Ovary (tissue), 10 donors: Measurements from ENCODE around the gene ARHGDIA. TPM values are rescaled to one million over a fixed set of nuclear protein-coding genes. Genes with fewer than 3 reads are reported as not detected.
"Not testable (repeated sequence)": the region's sequence is repeated elsewhere in the genome, so short reads cannot be mapped to it uniquely, and the experiment has no call there.

ENCODE experiments used
- DNase-seq, 5 donors: peaks; one replicate each; pipeline ENCODE4 v3.0.0-alpha.2; 2019 to 2020
- H3K27ac ChIP-seq, 2 donors: fragments of 200-600 bp; one replicate each; pipeline versions ENCODE4 v1.5.1 to v1.8.0; 2019 to 2022
- H3K27me3 ChIP-seq: fragments of 200-600 bp; one replicate; pipeline ENCODE4 v1.8.0; 2022
- H3K36me3 ChIP-seq: fragments of 200-600 bp; sonication (generic); one replicate; pipeline ENCODE4 v1.5.1; 2019
- H3K4me1 ChIP-seq: one replicate; pipeline ENCODE4 v1.8.1; 2013; ENCODE audit warnings: mild to moderate bottlenecking, moderate library complexity; ENCODE audit not compliant: insufficient read depth
- H3K4me3 ChIP-seq: fragments of 200-600 bp; sonication (generic); one replicate; pipeline ENCODE4 v1.5.1; 2017
- H3K9me3 ChIP-seq, 2 donors: fragments of 200-600 bp in 1 of 2; sonication (generic) in 1 of 2; one replicate each; pipeline versions ENCODE4 v1.5.1 to v1.8.1; 2013 to 2019; ENCODE audit warnings: mild to moderate bottlenecking in 1 of 2, moderate library complexity in 1 of 2
- EP300 ChIP-seq: sonication (generic); formaldehyde crosslinking; IDR thresholded peaks from one replicate; pipeline ENCODE4 v1.6.1; 2017; ENCODE audit warnings: antibody characterized with exemption
- POLR2A ChIP-seq: fragments of 450-650 bp; IDR thresholded peaks from one replicate; pipeline ENCODE4 v1.6.1; 2017; ENCODE audit warnings: antibody characterized with exemption, mild to moderate bottlenecking, moderate library complexity
- WGBS, 3 donors: extraction: QIAGEN DNeasy Blood & Tissue Kit in 1 of 3; methylation state at CpG; one replicate each; pipeline versions ENCODE4 v1.1.5 to v1.1.7; 2013 to 2017; 5-methylcytosine and 5-hydroxymethylcytosine counted together
- intact Hi-C, 4 donors: fragments of 100-400 bp; cut with DNase I; formaldehyde crosslinking; loops; one replicate each; pipeline versions ENCODE4 v1.11.0 to v1.15.1; 2022 to 2023
- long read RNA-seq, 3 donors: library from polyadenylated mRNA in 2 of 3; unstranded in 2 of 3; transcript quantifications; one replicate each; pipeline ENCODE4 v2.0.0 and lab custom pipeline, GENCODE V29; 2021 to 2026
- polyA plus RNA-seq, 2 donors: library from polyadenylated mRNA; stranded (reverse); fragments of 200-250 nt in 1 of 2; fragments of 350-450 nt in 1 of 2; fragmentation: Illumina TruSeq in 1 of 2; extraction: RNeasy Lipid Tissue Mini Kit (QIAGEN cat#74804) in 1 of 2; gene quantifications; one replicate each; pipeline ENCODE4 v1.2.3, GENCODE V29; 2013 to 2014
- total RNA-seq, 7 donors: library from RNA; depleted of rRNA in 2 of 7; stranded (reverse); fragments of >200 nt in 2 of 7; fragmentation: NEBNext Ultra II Directional in 3 of 7; extraction: Animal tissue kit (Norgen Biotek cat#: 25700) in 3 of 7; gene quantifications; one replicate each; pipeline versions ENCODE4 v1.1.0 to v1.2.4, GENCODE V29; 2016 to 2023
- TF ChIP-seq, protein P1 (sequence below), 3 donors: fragments of 450-650 bp in 2 of 3; fragments of 200-600 bp in 1 of 3; IDR thresholded peaks; one replicate each; pipeline versions ENCODE4 v1.5.1 to v1.8.0; 2016 to 2022; ENCODE audit warnings: antibody characterized with exemption in 3 of 3, mild to moderate bottlenecking in 1 of 3
- donor health status: DM: no; HTN: no; CAD: no; lungs with moderate emphysema.
- donor health status: DM: no; HTN: no; CAD: no.
- donor health status: Bipolar disorder and iron deficiency.
- donor health status: DM: yes; HTN: yes; CAD: no.
- donor health status: DM: no; HTN: no; CAD: no.
- donor health status: DM: yes; HTN: yes; CAD: no.

ARHGDIA gene
- total RNA-seq (100 to 1,000 TPM in 6 of 7 donors, 10 to 100 TPM in 1; 52.0 to 455 (median 318) TPM), polyA plus RNA-seq (100 to 1,000 TPM in 1 of 2 donors, 10 to 100 TPM in 1; 65.8 to 158 TPM)
- long read RNA-seq, donor 1, transcript ARHGDIA-201 (6 exons, 1,906 nt), result major isoform, 54 of 97 reads
- long read RNA-seq, donor 1, partial matches to known transcripts, result 4 of 97 reads
- long read RNA-seq, donor 1, other reads (novel, unspliced or antisense), result 35 of 97 reads
- long read RNA-seq, donor 2, transcript ARHGDIA-201 (6 exons, 1,906 nt), result major isoform, 50 of 62 reads
- long read RNA-seq, donor 2, transcript ARHGDIA-207 (5 exons, 1,201 nt), result minor isoform, 7 of 62 reads
- long read RNA-seq, donor 2, partial matches to known transcripts, result 0 of 62 reads
- long read RNA-seq, donor 2, other reads (novel, unspliced or antisense), result 0 of 62 reads
- long read RNA-seq, donor 3, transcript ARHGDIA-217 (7 exons, 886 nt), result minor isoform, 5 of 199 reads
- long read RNA-seq, donor 3, transcript ARHGDIA-201 (6 exons, 1,906 nt), result major isoform, 121 of 199 reads
- long read RNA-seq, donor 3, transcript ARHGDIA-207 (5 exons, 1,201 nt), result minor isoform, 13 of 199 reads
- long read RNA-seq, donor 3, partial matches to known transcripts, result 7 of 199 reads
- long read RNA-seq, donor 3, other reads (novel, unspliced or antisense), result 47 of 199 reads

DNA sequence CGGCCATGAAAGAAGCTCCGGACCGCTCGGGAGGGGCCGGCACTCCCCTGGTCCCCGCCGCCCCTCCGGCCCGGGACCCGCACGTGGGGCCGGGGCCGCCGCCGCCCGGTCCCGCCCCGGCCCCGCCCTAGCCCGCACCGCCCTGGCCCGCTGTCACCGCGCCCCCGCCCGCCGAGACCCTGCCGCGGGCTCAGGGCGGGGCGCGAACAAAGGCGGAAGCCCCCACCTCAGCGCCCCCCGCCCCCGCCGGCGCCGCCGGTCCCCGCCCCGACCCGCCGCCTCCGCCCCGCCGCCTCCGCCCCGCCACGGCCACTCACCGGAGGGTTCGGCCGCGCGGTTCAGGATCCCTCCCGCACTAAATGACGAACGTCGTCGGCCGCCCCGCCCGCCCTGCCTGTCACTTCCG lies at the start of gene ARHGDIA:
Gene ARHGDIA (minus strand): TSS at position 357 of the 406 bp plus-strand sequence. CDS start 1,407 bp downstream, outside the sequence.
- DNase-seq, result no peak
- Histone ChIP-seq H3K27me3 (no peaks in the 10 kb centered on the region), H3K4me3 (peak within 1 kb of the TSS; percentile 90), H3K36me3 (no peaks in the 10 kb centered on the region), H3K27ac (peak within 1 kb of the TSS; percentile 87 to 95), H3K9me3 (no peaks in the 10 kb centered on the region), H3K4me1 (peaks cover 12% of the 10 kb centered on the region)
- 0 to 1% methylated on average over 6 to 64 of the region's 64 CpGs; no CpG with 5 or more reads in 1 of the 3 donors for WGBS, 3 donors
- TF ChIP-seq, protein P1, sequence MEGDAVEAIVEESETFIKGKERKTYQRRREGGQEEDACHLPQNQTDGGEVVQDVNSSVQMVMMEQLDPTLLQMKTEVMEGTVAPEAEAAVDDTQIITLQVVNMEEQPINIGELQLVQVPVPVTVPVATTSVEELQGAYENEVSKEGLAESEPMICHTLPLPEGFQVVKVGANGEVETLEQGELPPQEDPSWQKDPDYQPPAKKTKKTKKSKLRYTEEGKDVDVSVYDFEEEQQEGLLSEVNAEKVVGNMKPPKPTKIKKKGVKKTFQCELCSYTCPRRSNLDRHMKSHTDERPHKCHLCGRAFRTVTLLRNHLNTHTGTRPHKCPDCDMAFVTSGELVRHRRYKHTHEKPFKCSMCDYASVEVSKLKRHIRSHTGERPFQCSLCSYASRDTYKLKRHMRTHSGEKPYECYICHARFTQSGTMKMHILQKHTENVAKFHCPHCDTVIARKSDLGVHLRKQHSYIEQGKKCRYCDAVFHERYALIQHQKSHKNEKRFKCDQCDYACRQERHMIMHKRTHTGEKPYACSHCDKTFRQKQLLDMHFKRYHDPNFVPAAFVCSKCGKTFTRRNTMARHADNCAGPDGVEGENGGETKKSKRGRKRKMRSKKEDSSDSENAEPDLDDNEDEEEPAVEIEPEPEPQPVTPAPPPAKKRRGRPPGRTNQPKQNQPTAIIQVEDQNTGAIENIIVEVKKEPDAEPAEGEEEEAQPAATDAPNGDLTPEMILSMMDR (IDR thresholded peaks at IDR 0.05), result no peak
- TF ChIP-seq EP300 (no peak), POLR2A (no peak)
- intact Hi-C loops, result no loop called here

DNA sequence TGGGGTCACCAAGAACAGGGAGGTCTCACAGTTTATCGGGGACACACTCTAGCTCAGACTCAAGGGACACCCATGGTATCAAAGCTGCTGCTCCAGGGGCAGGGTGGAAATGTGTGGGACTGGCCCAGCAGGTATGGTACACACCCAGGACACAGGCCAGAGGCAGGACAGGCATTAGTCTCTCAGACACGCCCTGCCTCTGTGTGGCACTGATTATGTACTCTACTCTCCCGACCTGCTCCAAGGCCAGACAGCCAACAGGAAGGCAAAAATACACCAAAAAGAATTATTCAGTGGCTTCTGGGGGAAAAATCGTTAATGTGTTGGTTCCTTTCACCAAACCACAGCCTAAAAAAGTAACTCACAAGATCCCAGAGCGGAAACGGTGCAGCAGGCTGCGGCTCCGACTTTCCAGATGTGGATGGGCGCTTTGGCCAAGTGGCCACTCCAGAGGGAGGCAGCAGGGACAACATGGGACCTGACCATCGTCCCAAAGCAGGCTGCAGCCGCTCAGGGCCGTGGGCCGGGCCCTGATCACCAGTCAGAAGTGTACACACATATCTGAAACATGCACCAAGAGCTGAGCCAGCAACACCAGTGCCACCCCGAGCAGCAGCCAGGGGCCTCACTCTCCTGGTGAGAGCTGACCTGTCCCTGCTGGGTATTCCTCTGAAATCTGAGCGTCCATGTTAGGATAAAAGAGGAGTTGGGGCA lies 47.9 kb upstream of the ARHGDIA start:
- TF ChIP-seq, protein P1 (IDR thresholded peaks at IDR 0.05), result no peak
- no peak for TF ChIP-seq POLR2A
- no peak for TF ChIP-seq EP300
- DNase-seq, result no peak
- no peaks in the 10 kb centered on the region for H3K27me3 ChIP-seq
- H3K4me3 ChIP-seq, result no peak overlapping the region
- WGBS, 3 donors, result 82 to 83% (median 82%) methylated on average over 14 to 15 of the region's 15 CpGs
- no peaks in the 10 kb centered on the region for H3K9me3 ChIP-seq
- H3K27ac ChIP-seq, result no peak overlapping the region
- intact Hi-C loops, result no loop called here
- no peaks in the 10 kb centered on the region for H3K36me3 ChIP-seq
- H3K4me1 ChIP-seq, result peaks cover 19% of the 10 kb centered on the region

DNA sequence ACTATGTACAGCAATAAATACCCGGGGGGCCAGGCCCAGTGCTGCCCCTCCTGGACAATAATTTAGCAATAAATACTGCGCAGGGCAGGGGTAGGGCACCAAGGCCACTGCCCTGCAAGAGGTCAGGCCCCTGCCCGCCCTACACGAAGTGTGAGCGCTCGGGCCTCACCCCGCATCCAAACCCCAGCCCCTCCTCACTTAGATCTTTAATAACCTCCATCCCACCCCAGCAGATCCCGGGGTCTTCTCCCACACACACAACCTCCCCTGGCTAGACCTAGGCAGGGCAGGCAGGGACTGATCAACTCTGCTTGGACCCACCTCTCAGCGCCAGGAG lies 47.2 kb upstream of the ARHGDIA start:
- DNase-seq, intact Hi-C loops, H3K27me3 ChIP-seq, H3K9me3 ChIP-seq, H3K27ac ChIP-seq, H3K36me3 ChIP-seq: not testable (repeated sequence)
- WGBS, 3 donors, result 29 to 34% (median 29%) methylated on average over 9 of the region's 9 CpGs
- Histone ChIP-seq H3K4me1 (peaks cover 14% of the 10 kb centered on the region), H3K4me3 (peak overlapping the region; percentile 67)

DNA sequence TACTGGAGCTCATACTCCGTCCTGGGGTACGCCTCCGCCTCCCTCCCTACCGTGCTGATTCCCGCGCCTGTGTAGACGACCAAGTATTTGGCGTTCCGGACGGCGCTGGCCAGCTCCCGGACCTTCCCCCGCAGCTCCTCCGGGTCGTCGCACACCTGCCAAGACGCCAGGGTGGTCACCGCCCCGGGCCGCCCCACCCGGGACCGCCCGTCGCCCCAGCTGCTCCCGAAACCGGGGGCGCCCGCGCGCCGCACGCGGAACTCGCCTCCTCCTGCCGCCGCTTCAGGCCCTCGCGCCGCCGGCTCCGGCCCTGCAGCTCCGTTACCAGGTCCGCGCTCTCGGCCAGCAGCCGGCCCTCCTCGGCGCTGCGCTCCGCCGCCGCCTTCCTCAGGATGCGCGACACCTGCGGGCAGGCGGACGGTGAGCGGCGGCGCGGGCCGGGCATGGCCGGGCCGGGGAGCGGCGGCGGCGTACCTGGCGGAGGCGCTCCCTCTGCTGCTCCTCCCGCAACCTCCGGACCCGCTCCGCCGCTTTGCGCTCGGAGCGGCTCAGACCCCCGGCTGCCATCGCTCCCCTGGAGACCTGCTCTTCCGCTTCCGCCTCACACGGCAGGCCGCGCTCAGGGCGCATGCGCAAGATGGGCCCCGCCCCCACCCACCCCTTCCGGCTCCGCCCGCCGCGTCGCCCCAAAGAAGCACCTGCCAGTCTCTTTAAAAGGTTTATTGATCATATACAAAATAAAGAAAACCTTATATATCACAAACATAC lies 46.6 kb upstream of the ARHGDIA start, which contains the start of gene SIRT7:
Gene SIRT7 (minus strand): TSS at position 612 of the 768 bp plus-strand sequence. CDS start 45 bp downstream, at position 567.
- WGBS, 3 donors, result 0 to 1% (median 1%) methylated on average over 78 to 94 of the region's 94 CpGs
- Histone ChIP-seq H3K4me1 (peaks cover 11% of the 10 kb centered on the region), H3K27ac (peak within 1 kb of the TSS in 1 of 2 donors; percentile 55), H3K27me3 (no peaks in the 10 kb centered on the region), H3K36me3 (no peaks in the 10 kb centered on the region), H3K4me3 (peak within 1 kb of the TSS; percentile 67), H3K9me3 (no peaks in the 10 kb centered on the region)
- TF ChIP-seq POLR2A (no peak), EP300 (no peak)
- TF ChIP-seq, protein P1 (IDR thresholded peaks at IDR 0.05), result no peak
- intact Hi-C loops, result no loop called here
- DNase-seq, result peak; percentile 71 to 85 (median 82)
